CD14-positive monocyte (primary cell): Measurements from ENCODE around the gene ZNF672. TPM values are rescaled to one million over a fixed set of nuclear protein-coding genes. Genes with fewer than 3 reads are reported as not detected.

Experiments used
- DNase-seq, 3 donors: peaks; one replicate each; pipeline ENCODE4 v3.0.0-alpha.2; 2011 to 2022
- H2AFZ ChIP-seq: 2 replicates; pipeline ENCODE4 v1.6.0; 2012; ENCODE audit warnings: mild to moderate bottlenecking, low read depth, low read length, inconsistent platforms; ENCODE audit not compliant: insufficient read depth, poor library complexity, severe bottlenecking
- H3K27ac ChIP-seq, 2 donors: 1 replicate in 1 of 2; 2 replicates in 1 of 2; pipeline ENCODE4 v1.5.1; 2012 to 2013; ENCODE audit warnings: low read length in 2 of 2, control low read depth in 1 of 2, inconsistent platforms in 1 of 2, low read depth in 1 of 2, mild to moderate bottlenecking in 1 of 2
- H3K27me3 ChIP-seq, 2 donors: one replicate each; pipeline versions ENCODE4 v1.6.0 to v1.6.1; 2011 to 2013; ENCODE audit warnings: low read length in 2 of 2; ENCODE audit not compliant: control insufficient read depth in 2 of 2, insufficient read depth in 2 of 2
- H3K36me3 ChIP-seq, 2 donors: replicated peaks in 1 of 2; 1 replicate in 1 of 2; 2 replicates in 1 of 2; pipeline versions ENCODE4 v1.5.1 to v1.6.1; 2012 to 2013; ENCODE audit warnings: low read length in 2 of 2, control low read depth in 1 of 2, inconsistent platforms in 1 of 2, mild to moderate bottlenecking in 1 of 2; ENCODE audit not compliant: insufficient read depth in 2 of 2, control insufficient read depth in 1 of 2
- H3K4me1 ChIP-seq, 2 donors: 1 replicate in 1 of 2; 2 replicates in 1 of 2; pipeline versions ENCODE4 v1.5.1 to v1.6.1; 2012 to 2013; ENCODE audit warnings: low read length in 2 of 2, control low read depth in 1 of 2, inconsistent platforms in 1 of 2, mild to moderate bottlenecking in 1 of 2, moderate library complexity in 1 of 2; ENCODE audit not compliant: insufficient read depth in 2 of 2, control insufficient read depth in 1 of 2
- H3K4me2 ChIP-seq: replicated peaks from 2 replicates; pipeline ENCODE3; 2012; ENCODE audit warnings: low read length, moderate library complexity, mild to moderate bottlenecking; ENCODE audit not compliant: poor library complexity, severe bottlenecking; ENCODE audit errors: extremely low read depth
- H3K4me3 ChIP-seq, 3 experiments: fragments of 200-600 bp in 1 of 3; sonication (generic) in 1 of 3; replicated peaks in 1 of 3; 1 replicate in 2 of 3; 2 replicates in 1 of 3; pipeline ENCODE4 v1.5.1; 2011 to 2013; ENCODE audit warnings: low read length in 3 of 3, mild to moderate bottlenecking in 3 of 3, control low read depth in 2 of 3, low read depth in 2 of 3, inconsistent platforms in 1 of 3, moderate library complexity in 1 of 3
- H3K79me2 ChIP-seq: 2 replicates; pipeline ENCODE4 v1.6.0; 2012; ENCODE audit warnings: mild to moderate bottlenecking, control low read depth, inconsistent platforms, low read length, moderate library complexity; ENCODE audit not compliant: insufficient read depth
- H3K9ac ChIP-seq: 2 replicates; pipeline ENCODE4 v1.6.0; 2017; ENCODE audit warnings: low read length, mild to moderate bottlenecking; ENCODE audit not compliant: insufficient read depth, poor library complexity, severe bottlenecking
- H3K9me3 ChIP-seq, 2 donors: replicated peaks in 1 of 2; 1 replicate in 1 of 2; 2 replicates in 1 of 2; pipeline versions ENCODE4 v1.5.1 to v1.6.1; 2012 to 2013; ENCODE audit warnings: low read length in 2 of 2, control low read depth in 1 of 2; ENCODE audit not compliant: control insufficient read depth in 1 of 2, insufficient read depth in 1 of 2
- H4K20me1 ChIP-seq: 2 replicates; pipeline ENCODE4 v1.6.0; 2012; ENCODE audit warnings: mild to moderate bottlenecking, low read length, control low read depth, moderate library complexity; ENCODE audit not compliant: insufficient read depth
- H3K27ac Mint-ChIP-seq, 7 donors: one replicate each; pipeline ENCODE4 v1.8.0; 2020; ENCODE audit warnings: mild to moderate bottlenecking in 7 of 7, mixed read lengths in 7 of 7, moderate library complexity in 6 of 7, inconsistent platforms in 2 of 7
- H3K27me3 Mint-ChIP-seq, 3 donors: one replicate each; pipeline ENCODE4 v1.8.0; 2021 to 2022; ENCODE audit warnings: low read depth in 3 of 3, mild to moderate bottlenecking in 3 of 3, mixed read lengths in 3 of 3, moderate library complexity in 3 of 3, inconsistent platforms in 1 of 3
- H3K36me3 Mint-ChIP-seq, 2 donors: one replicate each; pipeline ENCODE4 v1.8.0; 2020; ENCODE audit warnings: mixed read lengths in 2 of 2, inconsistent platforms in 1 of 2, mild to moderate bottlenecking in 1 of 2
- H3K4me1 Mint-ChIP-seq: one replicate; pipeline ENCODE4 v1.8.0; 2020; ENCODE audit warnings: mild to moderate bottlenecking, mixed read lengths
- H3K4me3 Mint-ChIP-seq, 2 donors: one replicate each; pipeline ENCODE4 v1.8.0; 2020; ENCODE audit warnings: mild to moderate bottlenecking in 2 of 2, mixed read lengths in 2 of 2, moderate library complexity in 1 of 2
- H3K9me3 Mint-ChIP-seq, 7 donors: one replicate each; pipeline ENCODE4 v1.8.0; 2020 to 2022; ENCODE audit warnings: mixed read lengths in 7 of 7, mild to moderate bottlenecking in 6 of 7, moderate library complexity in 6 of 7, inconsistent platforms in 2 of 7
- WGBS: methylation state at CpG from one replicate; pipeline ENCODE4 v1.1.5; 2013; ENCODE audit warnings: missing lambda C conversion rate; ENCODE audit not compliant: insufficient coverage; 5-methylcytosine and 5-hydroxymethylcytosine counted together
- intact Hi-C, 2 donors: fragments of 100-400 bp; cut with micrococcal nuclease; formaldehyde crosslinking; loops; one replicate each; pipeline versions ENCODE4 v1.15.0 to v1.15.1; 2023
- polyA plus RNA-seq, 3 donors: library from polyadenylated mRNA; depleted of rRNA in 1 of 3; unstranded in 2 of 3; stranded (reverse) in 1 of 3; fragments of 300-500 nt in 2 of 3; fragments of >200 nt in 1 of 3; fragmentation: Illumina TruSeq in 2 of 3; gene quantifications; 1 replicate in 2 of 3; 2 replicates in 1 of 3; pipeline ENCODE4 v1.2.3, GENCODE V29; 2012 to 2021
- TF ChIP-seq, protein P1 (sequence below): fragments of 200-600 bp; IDR thresholded peaks from one replicate; pipeline ENCODE4 v1.8.0; 2022; ENCODE audit warnings: antibody characterized with exemption, mild to moderate bottlenecking

ZNF672 gene
- polyA plus RNA-seq, 3 donors, result 21.2 to 23.9 (median 23.4) TPM

DNA sequence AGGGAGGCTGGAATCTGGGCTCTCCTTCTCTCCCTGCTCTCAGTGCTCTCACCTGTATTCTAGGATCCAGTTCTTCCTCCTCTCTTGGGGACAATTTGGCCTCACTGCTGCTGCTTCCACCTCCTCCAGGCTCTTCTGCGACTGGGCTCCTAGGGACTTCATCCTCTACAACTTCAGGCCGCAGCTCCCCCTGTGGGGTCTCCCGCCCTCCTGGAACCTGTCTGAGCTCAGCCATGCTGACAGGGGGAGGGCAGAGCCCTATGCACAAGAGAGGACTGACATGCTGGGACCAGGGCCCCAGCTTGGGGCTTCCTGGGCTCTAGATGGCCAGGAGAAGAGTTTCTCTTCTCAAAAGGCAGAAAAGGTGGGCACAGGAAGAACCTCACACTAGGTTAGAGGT, 13.3 kb upstream of the ZNF672 start:
- peaks cover 59% of the 10 kb centered on the region for H3K79me2 ChIP-seq
- H2AFZ ChIP-seq, result no peak overlapping the region
- WGBS, result 83% methylated on average over 3 of the region's 3 CpGs
- peaks cover 6% of the 10 kb centered on the region for H4K20me1 ChIP-seq
- H3K27me3 Mint-ChIP-seq, result no peaks in the 10 kb centered on the region
- H3K36me3 Mint-ChIP-seq, result peaks cover 37 to 44% of the 10 kb centered on the region in 2 donors
- H3K4me3 ChIP-seq, result peak overlapping the region; percentile 66 to 82 (median 72)
- no peaks in the 10 kb centered on the region for H3K9me3 ChIP-seq
- intact Hi-C loops, result no loop called here
- H3K9ac ChIP-seq, result peak overlapping the region; percentile 92
- peak overlapping the region; percentile 92 for H3K4me2 ChIP-seq
- H3K27ac Mint-ChIP-seq, result peak overlapping the region; percentile 96 to 100 (median 99)
- peak overlapping the region; percentile 90 to 100 for H3K4me3 Mint-ChIP-seq
- no peak for DNase-seq
- peaks cover 71 to 83% of the 10 kb centered on the region in 2 donors for H3K4me1 ChIP-seq
- no peaks in the 10 kb centered on the region for H3K27me3 ChIP-seq
- TF ChIP-seq, protein P1, sequence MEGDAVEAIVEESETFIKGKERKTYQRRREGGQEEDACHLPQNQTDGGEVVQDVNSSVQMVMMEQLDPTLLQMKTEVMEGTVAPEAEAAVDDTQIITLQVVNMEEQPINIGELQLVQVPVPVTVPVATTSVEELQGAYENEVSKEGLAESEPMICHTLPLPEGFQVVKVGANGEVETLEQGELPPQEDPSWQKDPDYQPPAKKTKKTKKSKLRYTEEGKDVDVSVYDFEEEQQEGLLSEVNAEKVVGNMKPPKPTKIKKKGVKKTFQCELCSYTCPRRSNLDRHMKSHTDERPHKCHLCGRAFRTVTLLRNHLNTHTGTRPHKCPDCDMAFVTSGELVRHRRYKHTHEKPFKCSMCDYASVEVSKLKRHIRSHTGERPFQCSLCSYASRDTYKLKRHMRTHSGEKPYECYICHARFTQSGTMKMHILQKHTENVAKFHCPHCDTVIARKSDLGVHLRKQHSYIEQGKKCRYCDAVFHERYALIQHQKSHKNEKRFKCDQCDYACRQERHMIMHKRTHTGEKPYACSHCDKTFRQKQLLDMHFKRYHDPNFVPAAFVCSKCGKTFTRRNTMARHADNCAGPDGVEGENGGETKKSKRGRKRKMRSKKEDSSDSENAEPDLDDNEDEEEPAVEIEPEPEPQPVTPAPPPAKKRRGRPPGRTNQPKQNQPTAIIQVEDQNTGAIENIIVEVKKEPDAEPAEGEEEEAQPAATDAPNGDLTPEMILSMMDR, result no peak
- H3K4me1 Mint-ChIP-seq, result peaks cover 77% of the 10 kb centered on the region
- H3K27ac ChIP-seq, result peak overlapping the region; percentile 90 to 99
- H3K9me3 Mint-ChIP-seq, result peaks cover 0 to 1% (median 0%) of the 10 kb centered on the region in 7 donors
- peaks cover 9 to 32% of the 10 kb centered on the region in 2 donors for H3K36me3 ChIP-seq

DNA sequence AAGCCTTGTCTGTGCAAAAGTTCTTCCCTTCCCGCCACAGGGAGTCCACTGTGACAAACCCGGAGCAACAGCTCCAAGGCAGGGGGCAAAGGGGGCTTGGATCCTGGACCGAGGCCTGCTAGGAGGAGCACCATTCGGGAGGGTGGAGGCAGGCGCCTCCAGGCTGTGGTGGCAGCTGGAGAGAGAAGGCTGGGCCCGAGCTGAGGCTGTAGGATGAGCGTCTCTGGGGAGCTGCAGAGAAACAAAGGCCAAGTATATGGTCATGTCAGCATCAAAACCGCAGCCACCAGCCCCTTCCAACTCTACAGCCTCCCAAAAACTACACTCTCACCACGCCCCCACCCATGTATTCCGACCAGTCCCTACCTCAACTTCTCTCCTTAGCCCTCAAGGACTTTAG, 12.9 kb upstream of the ZNF672 start:
- intact Hi-C loops, result no loop called here
- H3K36me3 ChIP-seq, result peaks cover 9 to 29% of the 10 kb centered on the region in 2 donors
- Mint-ChIP-seq H3K4me1 (peaks cover 79% of the 10 kb centered on the region), H3K36me3 (peaks cover 34 to 39% of the 10 kb centered on the region in 2 donors), H3K9me3 (peaks cover 0 to 1% (median 0%) of the 10 kb centered on the region in 7 donors), H3K27ac (peak overlapping the region; percentile 96 to 100 (median 99)), H3K27me3 (no peaks in the 10 kb centered on the region), H3K4me3 (peak overlapping the region; percentile 90 to 100)
- H3K27me3 ChIP-seq, result no peaks in the 10 kb centered on the region
- DNase-seq, result no peak
- 62% methylated on average over 8 of the region's 10 CpGs for WGBS
- peak overlapping the region; percentile 66 to 82 (median 72) for H3K4me3 ChIP-seq
- peaks cover 71 to 85% of the 10 kb centered on the region in 2 donors for H3K4me1 ChIP-seq
- peak overlapping the region; percentile 92 for H3K9ac ChIP-seq
- peak overlapping the region; percentile 90 to 99 for H3K27ac ChIP-seq
- TF ChIP-seq, protein P1, result no peak
- H3K9me3 ChIP-seq, result no peaks in the 10 kb centered on the region
- H3K79me2 ChIP-seq, result peaks cover 56% of the 10 kb centered on the region
- peaks cover 6% of the 10 kb centered on the region for H4K20me1 ChIP-seq
- H2AFZ ChIP-seq, result peak overlapping the region; percentile 87
- H3K4me2 ChIP-seq, result peak overlapping the region; percentile 92
